ENCODE data around the gene C4orf50.

DNA sequence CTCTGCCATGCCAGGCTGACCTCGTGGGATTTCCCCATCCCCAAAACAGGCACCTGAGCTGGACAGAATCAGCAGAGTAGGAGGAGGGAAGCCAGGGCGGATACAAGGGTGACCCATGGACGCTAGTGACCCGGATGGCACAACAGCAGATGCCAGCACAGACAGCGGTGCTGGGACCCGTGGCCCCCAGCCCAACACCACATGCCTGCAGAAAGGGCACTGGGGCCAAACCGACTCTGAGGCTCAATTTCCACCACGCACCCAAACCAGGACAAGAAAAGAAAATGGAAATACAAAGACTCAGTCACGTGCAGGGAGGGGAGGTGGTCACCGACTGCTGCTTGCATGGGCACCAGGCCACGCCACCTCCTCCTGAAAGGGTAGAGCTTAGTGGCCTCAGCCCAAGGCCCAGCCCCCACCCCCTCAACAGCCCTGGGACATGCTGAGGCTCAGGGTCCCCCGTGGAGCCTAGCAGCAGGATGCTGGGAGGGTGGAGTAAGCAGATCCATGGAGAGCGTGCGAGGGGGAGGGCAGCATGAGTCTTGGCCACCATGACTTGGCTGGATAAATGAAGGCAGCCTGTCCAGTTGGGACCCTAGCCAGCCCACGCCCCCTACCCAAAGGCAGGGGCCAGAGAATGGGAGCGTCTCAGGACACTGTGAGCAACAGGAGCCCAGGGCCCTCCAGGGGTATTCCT is 47.7 kb downstream of the C4orf50 start:
- TF ChIP-seq POLR2A (IDR thresholded peaks at IDR 0.05) (no peak), CTCF (IDR thresholded peaks at IDR 0.05) (no peak)

All from tibial nerve (tissue), 3 donors.